ENCODE measurements around the gene OSBPL9. TPM values are rescaled to one million over a fixed set of nuclear protein-coding genes. Genes with fewer than 3 reads are reported as not detected.
"Not testable (repeated sequence)": the region's sequence is repeated elsewhere in the genome, so short reads cannot be mapped to it uniquely, and the experiment has no call there.

The OSBPL9 gene
- total and polyA plus RNA-seq, 5 donors, result 46.1 to 68.8 (median 61.3) TPM

DNA sequence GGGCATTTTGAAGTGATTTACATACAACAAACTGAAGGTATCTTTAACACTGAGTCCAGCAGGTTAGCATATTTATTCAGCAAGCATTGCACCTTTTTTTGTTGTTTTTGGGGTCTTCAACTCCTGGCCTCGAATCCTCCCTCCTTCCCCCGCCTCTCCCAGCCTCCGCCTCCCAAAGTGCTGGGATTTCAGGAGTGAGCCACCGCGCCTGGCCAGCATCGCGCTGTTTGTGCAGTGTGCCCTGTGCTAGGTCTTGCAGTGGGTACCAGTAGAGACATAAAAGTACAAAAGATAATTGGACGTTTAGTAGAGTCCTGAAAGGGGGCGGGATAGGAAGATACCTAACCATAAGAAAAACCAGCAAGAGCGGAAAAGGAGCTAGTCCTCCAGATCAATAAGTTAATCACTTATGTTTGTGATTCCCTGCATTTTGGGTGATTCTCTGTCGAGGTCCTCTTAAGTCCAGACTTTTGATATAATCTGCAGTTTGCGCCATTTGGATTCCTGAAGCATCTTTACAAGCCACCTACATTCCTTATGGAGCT is 111.8 kb downstream of the OSBPL9 start:
- H3K4me1 ChIP-seq (ENCODE audit: control insufficient read depth, insufficient read depth, low read length), result peaks cover 5% of the 10 kb centered on the region
- intact Hi-C loops (cut with DNase I), result no loop called here
- 53% methylated on average over 12 of the region's 12 CpGs for WGBS
- peak overlapping the region; percentile 84 for H3K4me3 ChIP-seq (ENCODE audit: low read length)
- no peak for ATAC-seq
- no peaks in the 10 kb centered on the region for H3K27me3 ChIP-seq (ENCODE audit: control insufficient read depth, insufficient read depth)
- no peaks in the 10 kb centered on the region for H3K9me3 ChIP-seq (ENCODE audit: control insufficient read depth, low read length)
- peak overlapping the region; percentile 39 for H3K27ac ChIP-seq (ENCODE audit: low read length)
- no peak for DNase-seq

DNA sequence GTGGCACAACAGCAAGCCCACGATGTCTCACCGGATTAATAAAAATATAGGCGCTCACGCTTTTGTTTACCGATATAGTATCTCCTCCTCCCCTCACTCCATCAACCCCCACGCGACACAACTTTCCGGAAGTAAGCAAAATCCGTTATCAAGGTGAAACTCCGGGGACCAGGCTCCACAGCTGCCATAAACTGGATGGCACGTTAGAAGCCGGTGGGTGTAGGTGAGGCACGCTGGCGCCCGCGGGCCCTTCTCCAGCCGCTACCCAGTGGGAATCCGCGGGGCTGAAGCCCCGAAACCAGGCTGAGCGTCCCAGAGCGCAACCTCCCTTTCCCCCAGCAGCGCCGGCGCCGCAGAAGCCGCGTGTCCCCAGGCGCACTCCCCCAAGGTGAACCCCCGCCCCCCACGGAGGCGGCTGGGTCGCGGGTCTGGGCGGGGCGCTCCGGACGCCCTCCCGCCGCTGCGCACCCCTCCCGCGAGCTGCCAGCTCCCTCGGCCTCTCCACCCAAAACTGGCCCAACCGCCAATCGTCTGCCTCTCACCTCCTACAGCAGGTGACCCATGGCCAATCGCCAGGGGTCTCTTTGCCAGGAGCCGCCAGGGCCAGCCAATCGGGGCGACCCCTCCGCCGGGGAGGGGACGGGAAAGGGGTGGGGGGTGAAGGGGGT is 112.4 kb downstream of the OSBPL9 start:
- Histone ChIP-seq H3K9me3 (ENCODE audit: control insufficient read depth, low read length) (no peaks in the 10 kb centered on the region), H3K4me3 (ENCODE audit: low read length) (peak overlapping the region; percentile 84), H3K27me3 (ENCODE audit: control insufficient read depth, insufficient read depth) (no peaks in the 10 kb centered on the region), H3K27ac (ENCODE audit: low read length) (peak overlapping the region; percentile 39), H3K4me1 (ENCODE audit: control insufficient read depth, insufficient read depth, low read length) (peaks cover 5% of the 10 kb centered on the region)
- DNase-seq (peak; percentile 89 to 95 (median 94)), ATAC-seq (peak; percentile 95 to 97)
- intact Hi-C loops (cut with DNase I), result no loop called here
- WGBS, result 3% methylated on average over 53 of the region's 53 CpGs

DNA sequence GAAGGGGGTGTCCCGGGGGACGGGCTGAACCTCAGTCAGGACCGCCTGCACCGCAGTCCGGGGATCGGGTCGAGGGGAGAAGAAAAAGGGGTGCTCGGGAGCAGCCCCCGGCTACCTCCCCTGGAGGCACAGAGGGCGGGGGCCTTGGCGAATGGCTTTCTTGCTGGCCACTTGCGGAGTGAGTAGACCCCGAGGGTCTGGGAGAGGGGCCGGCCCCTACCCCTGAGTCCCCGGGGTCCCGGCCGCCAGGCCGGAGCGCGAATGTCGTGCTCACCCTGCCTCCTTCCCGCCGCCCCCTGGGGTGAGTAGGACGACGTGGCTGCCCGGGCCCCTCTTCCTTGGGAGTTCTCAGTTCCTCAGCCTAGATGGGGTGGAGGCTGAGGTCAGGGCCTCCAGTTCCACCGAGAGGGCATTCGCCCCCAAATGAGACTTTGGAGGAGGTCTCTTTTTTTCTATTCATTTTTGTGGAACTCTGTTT is 113.0 kb downstream of the OSBPL9 start:
- Histone ChIP-seq H3K4me3 (ENCODE audit: low read length) (peak overlapping the region; percentile 84), H3K9me3 (ENCODE audit: control insufficient read depth, low read length) (no peaks in the 10 kb centered on the region), H3K27me3 (ENCODE audit: control insufficient read depth, insufficient read depth) (no peaks in the 10 kb centered on the region), H3K4me1 (ENCODE audit: control insufficient read depth, insufficient read depth, low read length) (peaks cover 5% of the 10 kb centered on the region), H3K27ac (ENCODE audit: low read length) (peak overlapping the region; percentile 61)
- WGBS, result 3% methylated on average over 28 of the region's 28 CpGs
- DNase-seq (peak in 1 of 3 donors; percentile 65), ATAC-seq (peak; percentile 41 to 57)
- intact Hi-C loops (cut with DNase I), result loop anchor here in 1 of 4 donors (10.0 kb wide), 1 partner anchor 85 kb away; no protein-coding TSS in a partner anchor

DNA sequence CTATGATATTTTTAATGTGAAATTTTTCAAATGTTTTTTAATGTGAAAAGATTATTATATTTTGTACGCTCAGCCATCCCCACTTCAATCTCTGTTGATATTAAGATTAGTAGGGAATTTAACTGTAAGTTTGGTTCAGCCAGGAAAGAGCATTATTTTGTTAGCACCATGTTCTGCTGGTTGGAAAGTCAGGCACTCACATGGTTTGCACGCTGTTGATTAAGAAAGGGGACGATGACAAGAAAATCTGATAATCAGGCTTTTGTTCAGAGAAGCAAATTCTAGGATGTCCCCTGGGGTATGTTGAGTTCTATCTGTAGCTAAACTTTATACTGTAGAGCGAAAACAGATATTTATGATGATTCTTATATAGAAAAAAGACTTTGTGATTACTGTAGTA is 115.1 kb downstream of the OSBPL9 start:
- 61% methylated on average over 4 of the region's 4 CpGs for WGBS
- intact Hi-C loops (cut with DNase I), result loop anchor here in 1 of 4 donors (10.0 kb wide), 1 partner anchor 87 kb away; no protein-coding TSS in a partner anchor
- Histone ChIP-seq H3K4me1 (ENCODE audit: control insufficient read depth, insufficient read depth, low read length) (peaks cover 8% of the 10 kb centered on the region), H3K4me3 (ENCODE audit: low read length) (no peak overlapping the region), H3K9me3 (ENCODE audit: control insufficient read depth, low read length) (no peaks in the 10 kb centered on the region), H3K27ac (ENCODE audit: low read length) (no peak overlapping the region), H3K27me3 (ENCODE audit: control insufficient read depth, insufficient read depth) (no peaks in the 10 kb centered on the region)
- DNase-seq (no peak), ATAC-seq (no peak)

DNA sequence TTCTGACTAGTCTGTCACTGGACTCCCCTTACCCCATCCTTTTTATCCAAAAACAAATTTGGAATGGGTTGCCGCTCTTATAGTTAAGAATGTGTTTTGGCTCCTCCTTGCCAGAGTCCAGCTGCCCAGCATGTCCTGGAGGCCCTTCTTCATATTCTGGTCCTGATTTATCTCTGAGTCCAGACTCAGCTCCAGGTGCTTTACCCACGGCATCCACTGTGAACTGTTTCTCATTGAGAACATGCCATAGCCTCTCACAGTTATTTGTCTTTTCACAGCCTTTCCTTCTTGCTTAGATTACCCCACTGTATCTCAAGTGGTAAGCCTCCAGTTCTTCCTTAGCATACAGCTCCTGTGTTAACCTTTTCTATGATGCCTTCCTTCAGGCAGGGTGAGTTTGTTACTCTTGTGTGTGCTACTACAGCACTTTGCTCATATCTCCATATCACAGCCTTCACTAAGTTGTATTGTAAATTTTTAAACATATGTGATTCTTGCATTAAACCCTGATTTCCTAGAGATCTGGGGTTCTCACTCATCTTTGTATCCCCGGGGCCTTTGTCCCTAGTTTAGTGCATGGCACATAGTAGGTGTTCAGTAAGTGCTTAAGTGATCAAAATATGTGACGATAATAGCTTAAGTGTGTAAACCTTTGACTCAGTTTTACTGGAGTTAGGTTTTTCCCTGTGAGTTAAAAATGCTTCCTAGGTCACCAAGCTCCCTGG is 116.0 kb downstream of the OSBPL9 start:
- H3K4me3 ChIP-seq (ENCODE audit: low read length), result no peak overlapping the region
- DNase-seq (no peak), ATAC-seq (no peak)
- intact Hi-C loops (cut with DNase I), result loop anchor here in 1 of 4 donors (10.0 kb wide), 1 partner anchor 88 kb away; no protein-coding TSS in a partner anchor
- no peaks in the 10 kb centered on the region for H3K9me3 ChIP-seq (ENCODE audit: control insufficient read depth, low read length)
- H3K27me3 ChIP-seq (ENCODE audit: control insufficient read depth, insufficient read depth), result no peaks in the 10 kb centered on the region
- WGBS, result 76% methylated on average over 4 of the region's 4 CpGs
- peak overlapping the region; percentile 21 for H3K27ac ChIP-seq (ENCODE audit: low read length)
- H3K4me1 ChIP-seq (ENCODE audit: control insufficient read depth, insufficient read depth, low read length), result peaks cover 8% of the 10 kb centered on the region

DNA sequence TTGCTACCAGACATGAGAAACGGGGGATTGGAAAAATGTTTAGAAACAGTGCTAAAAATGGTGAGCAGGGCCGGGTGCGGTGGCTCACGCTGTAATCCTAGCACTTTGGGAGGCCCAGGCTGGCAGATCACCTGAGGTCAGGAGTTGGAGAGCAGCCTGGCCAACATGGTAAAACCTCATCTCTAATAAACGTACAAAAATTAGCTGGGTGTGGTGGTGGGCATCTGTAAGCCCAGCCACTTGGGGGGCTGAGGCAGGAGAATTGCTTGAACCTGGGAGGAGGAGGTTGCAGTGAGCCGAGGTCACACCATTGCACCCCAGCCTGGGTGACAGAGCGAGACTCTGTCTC is 116.5 kb downstream of the OSBPL9 start:
- not testable (repeated sequence) for ATAC-seq; H3K4me3 ChIP-seq (ENCODE audit: low read length); DNase-seq; H3K4me1 ChIP-seq (ENCODE audit: control insufficient read depth, insufficient read depth, low read length); H3K27ac ChIP-seq (ENCODE audit: low read length); H3K27me3 ChIP-seq (ENCODE audit: control insufficient read depth, insufficient read depth); H3K9me3 ChIP-seq (ENCODE audit: control insufficient read depth, low read length)
- intact Hi-C loops (cut with DNase I), result loop anchor here in 1 of 4 donors (10.0 kb wide), 1 partner anchor 89 kb away; no protein-coding TSS in a partner anchor
- 76% methylated on average over 7 of the region's 7 CpGs for WGBS

DNA sequence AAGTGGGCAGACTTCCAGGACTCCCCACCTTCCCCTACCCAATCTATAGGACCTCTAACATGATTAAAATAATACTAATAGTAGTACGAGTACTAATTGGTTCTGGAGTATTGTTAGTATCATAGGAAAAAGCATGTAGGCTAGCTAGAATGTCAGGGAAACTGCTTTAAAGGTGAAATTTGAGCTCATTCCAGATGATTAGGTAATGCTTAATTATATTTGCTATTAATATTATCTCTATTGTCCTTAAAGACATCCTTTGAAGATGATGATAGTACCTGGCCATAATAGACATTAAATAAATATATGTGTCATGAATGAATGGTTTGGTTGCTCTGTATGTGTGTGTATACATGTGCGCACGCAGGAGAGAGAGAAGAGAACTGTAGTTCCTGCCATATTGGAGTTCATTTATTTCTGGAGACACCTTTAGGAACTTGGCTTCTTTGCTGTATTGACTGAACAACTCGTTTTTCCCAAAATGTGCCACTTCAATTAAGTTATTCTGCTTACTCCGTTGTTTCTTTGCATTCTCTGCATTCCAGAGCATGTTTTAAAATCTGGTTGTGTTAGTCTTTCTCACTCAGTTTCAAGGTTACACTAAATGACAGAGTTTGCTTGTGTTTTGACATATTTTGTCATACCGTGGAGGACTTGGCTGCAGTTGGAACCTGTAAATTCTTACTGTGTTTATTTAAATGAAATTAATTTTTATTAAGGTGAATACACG is 117.1 kb downstream of the OSBPL9 start:
- no peaks in the 10 kb centered on the region for H3K27me3 ChIP-seq (ENCODE audit: control insufficient read depth, insufficient read depth)
- no peaks in the 10 kb centered on the region for H3K9me3 ChIP-seq (ENCODE audit: control insufficient read depth, low read length)
- 72% methylated on average over 7 of the region's 7 CpGs for WGBS
- no peak overlapping the region for H3K4me3 ChIP-seq (ENCODE audit: low read length)
- H3K27ac ChIP-seq (ENCODE audit: low read length), result no peak overlapping the region
- intact Hi-C loops (cut with DNase I), result loop anchor here in 1 of 4 donors (10.0 kb wide), 1 partner anchor 89 kb away; no protein-coding TSS in a partner anchor
- H3K4me1 ChIP-seq (ENCODE audit: control insufficient read depth, insufficient read depth, low read length), result peaks cover 8% of the 10 kb centered on the region
- ATAC-seq (no peak), DNase-seq (no peak)

DNA sequence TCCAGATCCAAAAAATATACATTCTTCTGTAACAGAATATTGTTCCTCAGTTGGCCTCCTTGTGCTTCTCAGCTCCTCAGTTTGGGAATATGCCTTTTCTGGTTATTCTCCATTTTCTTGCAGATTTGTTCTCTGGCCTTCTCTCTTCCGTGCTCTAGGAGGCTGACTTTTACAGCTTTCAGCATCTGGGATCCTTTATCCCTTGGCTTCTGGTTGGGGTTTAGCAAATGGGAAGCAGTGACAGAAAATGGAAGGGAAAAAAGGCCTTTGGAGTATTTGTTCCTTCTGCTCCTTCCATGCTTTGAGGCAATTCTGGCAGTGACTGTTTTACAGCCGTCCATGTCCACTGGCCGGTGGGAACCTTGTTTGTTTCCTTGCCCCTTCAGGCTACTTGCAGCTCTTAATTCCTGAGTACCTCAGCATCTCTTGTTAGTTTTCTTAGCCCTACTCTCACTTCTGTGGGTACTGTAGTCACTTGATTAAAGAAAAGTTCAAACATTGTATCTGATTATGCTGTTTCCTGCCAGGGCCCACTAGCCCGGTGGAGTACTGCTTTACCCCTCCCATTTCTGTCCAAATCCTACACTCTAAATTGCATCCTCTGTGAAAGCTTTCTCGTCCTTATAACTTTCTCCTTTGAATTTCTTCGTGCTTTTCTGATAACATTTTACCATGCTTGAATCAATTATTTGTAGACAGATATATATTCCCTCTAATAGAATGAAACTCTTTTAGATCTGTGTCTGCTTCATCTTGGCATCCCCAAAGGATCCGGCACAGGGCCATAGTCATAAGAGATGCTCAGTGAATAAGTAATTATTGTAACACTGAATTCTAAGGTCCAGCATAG is 118.2 kb downstream of the OSBPL9 start:
- H3K4me3 ChIP-seq (ENCODE audit: low read length), result no peak overlapping the region
- H3K27ac ChIP-seq (ENCODE audit: low read length), result peak overlapping the region; percentile 84
- 46% methylated on average over 7 of the region's 7 CpGs for WGBS
- no peaks in the 10 kb centered on the region for H3K9me3 ChIP-seq (ENCODE audit: control insufficient read depth, low read length)
- ATAC-seq, result peak in 1 of 2 donors; percentile 64
- DNase-seq, result no peak
- peaks cover 8% of the 10 kb centered on the region for H3K4me1 ChIP-seq (ENCODE audit: control insufficient read depth, insufficient read depth, low read length)
- H3K27me3 ChIP-seq (ENCODE audit: control insufficient read depth, insufficient read depth), result no peaks in the 10 kb centered on the region
- intact Hi-C loops (cut with DNase I), result loop anchor here in 1 of 4 donors (10.0 kb wide), 1 partner anchor 90 kb away; no protein-coding TSS in a partner anchor

DNA sequence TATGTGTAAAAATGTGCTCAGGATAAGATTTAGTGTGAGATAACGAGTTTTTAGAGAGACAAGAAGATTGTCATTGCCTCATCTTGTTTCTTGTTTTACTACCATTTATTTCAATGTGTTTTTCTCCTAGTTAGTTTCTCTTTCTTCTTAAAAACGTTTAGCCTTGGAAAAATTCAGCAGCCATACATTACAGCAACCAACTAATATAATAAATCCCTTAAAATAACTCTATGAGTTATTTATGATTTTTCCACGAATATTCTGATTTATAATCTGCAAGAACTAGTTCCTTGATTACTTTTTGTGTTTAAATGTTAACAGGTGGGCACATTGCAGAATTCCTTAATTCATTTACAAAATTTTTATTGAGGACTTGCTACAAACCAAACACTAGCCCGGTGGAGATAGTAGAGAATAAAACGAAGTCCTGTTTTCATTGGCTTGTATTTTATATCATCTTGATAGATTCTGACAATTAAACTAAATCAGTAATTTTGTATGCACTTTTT is 118.9 kb downstream of the OSBPL9 start:
- 62% methylated on average over 5 of the region's 5 CpGs for WGBS
- H3K4me3 ChIP-seq (ENCODE audit: low read length), result no peak overlapping the region
- intact Hi-C loops (cut with DNase I), result loop anchor here in 1 of 4 donors (10.0 kb wide), 1 partner anchor 91 kb away; no protein-coding TSS in a partner anchor
- H3K27ac ChIP-seq (ENCODE audit: low read length), result no peak overlapping the region
- DNase-seq (no peak), ATAC-seq (no peak)
- H3K27me3 ChIP-seq (ENCODE audit: control insufficient read depth, insufficient read depth), result no peaks in the 10 kb centered on the region
- H3K9me3 ChIP-seq (ENCODE audit: control insufficient read depth, low read length), result no peaks in the 10 kb centered on the region
- H3K4me1 ChIP-seq (ENCODE audit: control insufficient read depth, insufficient read depth, low read length), result peaks cover 8% of the 10 kb centered on the region

DNA sequence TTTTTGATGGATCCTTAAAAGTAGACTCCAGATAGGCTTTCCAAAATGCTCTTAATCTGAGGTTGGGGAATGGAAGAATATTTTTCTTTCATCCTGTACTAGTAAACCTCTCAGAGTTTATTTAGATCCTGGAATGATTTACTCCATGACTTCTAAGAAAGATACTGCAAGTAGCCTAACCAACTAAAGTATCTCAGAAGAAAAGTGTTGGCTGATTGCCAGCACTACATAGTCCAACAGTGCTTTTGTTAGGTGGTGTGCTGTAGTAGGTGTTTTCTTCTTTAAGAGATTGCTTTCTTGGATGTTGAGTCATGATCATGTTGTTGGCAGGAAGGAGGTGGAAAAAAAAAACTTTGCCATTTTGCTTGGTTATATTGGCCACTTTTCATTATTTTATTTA is 119.8 kb downstream of the OSBPL9 start:
- Histone ChIP-seq H3K27me3 (ENCODE audit: control insufficient read depth, insufficient read depth) (no peaks in the 10 kb centered on the region), H3K4me1 (ENCODE audit: control insufficient read depth, insufficient read depth, low read length) (peaks cover 8% of the 10 kb centered on the region), H3K27ac (ENCODE audit: low read length) (no peak overlapping the region), H3K9me3 (ENCODE audit: control insufficient read depth, low read length) (no peaks in the 10 kb centered on the region), H3K4me3 (ENCODE audit: low read length) (no peak overlapping the region)
- intact Hi-C loops (cut with DNase I), result loop anchor here in 1 of 4 donors (10.0 kb wide), 1 partner anchor 92 kb away; no protein-coding TSS in a partner anchor
- DNase-seq (no peak), ATAC-seq (peak in 1 of 2 donors; percentile 80)
